GM20000 (cell line): ENCODE data around the gene PACC1.

Experiments
- DNase-seq: peaks from one replicate; pipeline ENCODE4 v3.0.0; 2012; ENCODE audit warnings: low spot score
- TF ChIP-seq, protein P1 (sequence below): IDR thresholded peaks from 2 replicates; pipeline ENCODE4 v1.5.1; 2012; ENCODE audit warnings: mild to moderate bottlenecking, control low read depth; ENCODE audit errors: extremely low read depth, missing control alignments

Gene PACC1

GRCh38 chr1:212388985-212389716, 25.5 kb downstream of the PACC1 start:
- DNase-seq: no peak
- TF ChIP-seq, protein P1, sequence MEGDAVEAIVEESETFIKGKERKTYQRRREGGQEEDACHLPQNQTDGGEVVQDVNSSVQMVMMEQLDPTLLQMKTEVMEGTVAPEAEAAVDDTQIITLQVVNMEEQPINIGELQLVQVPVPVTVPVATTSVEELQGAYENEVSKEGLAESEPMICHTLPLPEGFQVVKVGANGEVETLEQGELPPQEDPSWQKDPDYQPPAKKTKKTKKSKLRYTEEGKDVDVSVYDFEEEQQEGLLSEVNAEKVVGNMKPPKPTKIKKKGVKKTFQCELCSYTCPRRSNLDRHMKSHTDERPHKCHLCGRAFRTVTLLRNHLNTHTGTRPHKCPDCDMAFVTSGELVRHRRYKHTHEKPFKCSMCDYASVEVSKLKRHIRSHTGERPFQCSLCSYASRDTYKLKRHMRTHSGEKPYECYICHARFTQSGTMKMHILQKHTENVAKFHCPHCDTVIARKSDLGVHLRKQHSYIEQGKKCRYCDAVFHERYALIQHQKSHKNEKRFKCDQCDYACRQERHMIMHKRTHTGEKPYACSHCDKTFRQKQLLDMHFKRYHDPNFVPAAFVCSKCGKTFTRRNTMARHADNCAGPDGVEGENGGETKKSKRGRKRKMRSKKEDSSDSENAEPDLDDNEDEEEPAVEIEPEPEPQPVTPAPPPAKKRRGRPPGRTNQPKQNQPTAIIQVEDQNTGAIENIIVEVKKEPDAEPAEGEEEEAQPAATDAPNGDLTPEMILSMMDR: no peak

GRCh38 chr1:212386029-212386428, 28.7 kb downstream of the PACC1 start:
- TF ChIP-seq, protein P1: no peak
- no peak for DNase-seq

DNA sequence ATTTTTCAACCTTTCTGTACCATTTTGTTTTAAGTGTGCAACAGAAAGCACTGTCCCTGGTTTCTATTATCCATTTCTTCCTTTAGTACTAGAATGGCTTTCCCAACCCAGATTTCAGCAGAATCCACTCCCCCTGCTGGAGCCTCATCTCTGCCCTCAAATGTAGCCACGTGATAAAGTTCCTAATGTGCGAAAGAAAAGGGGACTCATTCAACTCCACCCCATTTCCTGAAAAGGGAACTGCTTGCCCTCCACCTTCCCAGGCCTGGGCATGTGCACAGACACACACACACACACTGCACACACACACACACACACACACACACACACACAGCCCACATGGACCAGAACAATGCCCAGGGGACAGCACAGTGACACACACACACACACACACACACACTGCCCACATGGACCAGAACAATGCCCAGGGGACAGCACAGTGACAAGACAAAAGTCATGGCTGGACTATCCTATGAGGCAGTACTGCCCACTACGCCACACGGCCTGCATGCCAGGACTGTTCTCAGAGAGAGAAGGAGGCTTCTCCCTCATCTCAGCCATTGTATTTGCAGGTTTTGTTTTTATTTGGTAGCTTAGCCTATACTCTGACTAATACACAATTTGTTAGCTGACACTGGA, 33.2 kb downstream of the PACC1 start:
- TF ChIP-seq, protein P1: no peak
- no peak for DNase-seq

DNA sequence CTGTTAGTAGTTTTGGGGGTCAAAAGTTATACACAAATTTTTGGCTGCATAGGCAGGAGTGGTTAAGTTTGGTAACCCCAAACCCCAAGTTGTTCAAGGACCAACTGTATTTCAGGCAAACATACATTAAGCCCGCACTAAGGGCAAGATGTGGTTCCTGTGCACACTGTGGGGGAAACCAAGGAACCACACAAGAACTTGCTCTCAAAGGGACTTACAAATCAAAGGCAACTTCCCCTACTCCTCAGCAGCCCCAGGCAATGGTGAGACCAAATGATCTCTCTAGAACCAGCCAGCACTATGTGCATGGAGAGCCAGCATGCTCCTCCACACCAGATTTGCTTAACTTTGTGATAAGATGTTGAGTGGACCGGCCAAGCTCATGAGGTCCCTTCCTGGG, 35.3 kb downstream of the PACC1 start:
- TF ChIP-seq, protein P1: no peak
- DNase-seq: no peak

DNA sequence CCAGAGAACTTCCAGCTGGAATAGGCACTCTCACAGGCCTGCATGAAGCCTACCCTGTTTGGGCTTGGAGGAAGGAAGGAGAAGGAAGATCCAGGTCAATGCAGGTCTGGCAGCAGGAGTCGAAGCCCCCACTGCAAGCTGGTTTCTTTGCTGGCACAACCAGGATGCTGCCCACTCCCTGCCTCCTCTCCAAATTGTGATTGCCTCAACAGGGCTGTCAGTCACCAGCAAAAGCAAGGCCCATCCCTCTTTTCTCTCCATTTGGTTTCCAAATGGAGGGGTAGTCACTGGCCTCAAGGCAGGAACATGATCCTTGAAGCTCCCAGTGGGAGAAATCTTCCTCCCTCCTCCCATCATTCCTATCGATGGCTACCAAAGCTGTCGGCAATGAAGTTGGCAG, 37.0 kb downstream of the PACC1 start:
- TF ChIP-seq, protein P1: no peak
- no peak for DNase-seq

GRCh38 chr1:212375986-212376385, 38.7 kb downstream of the PACC1 start:
- TF ChIP-seq, protein P1: no peak
- no peak for DNase-seq

DNA sequence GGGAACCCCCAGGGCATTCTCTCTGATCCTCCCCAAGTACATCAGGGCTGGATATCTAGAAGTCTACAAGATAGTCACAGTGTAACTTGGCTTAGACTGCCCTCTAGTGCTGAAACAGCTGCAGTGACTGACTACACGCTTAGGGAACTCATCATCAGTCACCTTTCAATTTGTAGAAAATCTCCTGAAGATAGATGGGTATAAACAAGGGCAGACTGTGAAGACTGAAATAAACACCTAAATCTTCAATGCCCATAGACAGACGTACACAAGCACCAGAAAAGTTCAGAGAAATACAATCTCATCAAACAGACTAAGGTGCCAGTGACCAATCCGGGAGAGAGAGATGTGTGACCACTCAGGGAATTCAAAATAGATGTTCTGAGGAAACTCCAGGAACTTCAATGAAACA, 46.6 kb downstream of the PACC1 start:
- DNase-seq: peak; percentile 54

More for the DNA sequence above, 46.6 kb downstream of the PACC1 start:
- TF ChIP-seq, protein P1: peak; percentile 33
